HG02840 (cell line): ENCODE measurements around the gene CDYL.
"Not testable (repeated sequence)": the region's sequence is repeated elsewhere in the genome, so short reads cannot be mapped to it uniquely, and the experiment has no call there.

ENCODE experiments used
- ATAC-seq: cut with Tn5 transposase; IDR thresholded peaks from one replicate; pipeline ENCODE4 v1.9.1; 2021; ENCODE audit warnings: mild to moderate bottlenecking, moderate library complexity, moderate number of reproducible peaks; ENCODE audit not compliant: unreplicated experiment, low FRiP score

CDYL gene

DNA sequence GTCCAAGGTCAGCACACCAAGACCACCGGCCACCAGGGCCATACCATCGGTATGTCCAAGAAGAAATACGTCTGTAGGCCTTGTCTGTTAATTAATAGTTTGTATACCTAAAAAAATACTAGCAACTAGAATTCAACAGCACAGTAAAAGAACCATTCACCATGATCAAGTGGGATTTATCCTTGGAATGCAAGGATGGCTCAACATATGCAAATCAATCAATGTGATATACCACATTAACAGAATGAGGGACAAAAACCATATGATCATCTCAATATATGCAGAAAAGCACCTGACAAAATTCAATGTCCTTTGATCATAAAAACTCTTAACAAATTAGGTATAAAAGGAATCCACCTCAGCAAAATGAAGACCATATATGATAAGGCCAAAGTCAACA, 203.2 kb downstream of the CDYL start:
- ATAC-seq: no peak

DNA sequence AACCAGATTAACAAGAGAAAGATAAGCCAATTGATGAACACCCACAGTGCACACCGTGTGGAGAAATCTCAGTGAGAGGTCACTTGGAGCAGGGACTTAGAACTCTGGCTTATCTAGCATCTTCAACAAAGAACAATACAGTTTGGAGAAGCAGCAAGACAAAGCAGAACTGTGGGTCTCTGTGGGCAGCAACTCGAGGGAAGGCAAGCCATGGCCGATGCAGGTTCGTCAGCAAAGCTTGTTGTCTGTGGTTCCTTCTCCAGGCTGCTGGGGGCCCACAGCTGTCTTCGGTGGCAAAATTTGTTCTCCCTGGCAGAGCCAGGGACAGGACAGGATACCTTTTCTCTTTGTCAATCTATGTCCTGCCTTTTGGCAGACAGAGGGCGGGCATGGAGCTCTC, 205.6 kb downstream of the CDYL start:
- ATAC-seq: no peak

DNA sequence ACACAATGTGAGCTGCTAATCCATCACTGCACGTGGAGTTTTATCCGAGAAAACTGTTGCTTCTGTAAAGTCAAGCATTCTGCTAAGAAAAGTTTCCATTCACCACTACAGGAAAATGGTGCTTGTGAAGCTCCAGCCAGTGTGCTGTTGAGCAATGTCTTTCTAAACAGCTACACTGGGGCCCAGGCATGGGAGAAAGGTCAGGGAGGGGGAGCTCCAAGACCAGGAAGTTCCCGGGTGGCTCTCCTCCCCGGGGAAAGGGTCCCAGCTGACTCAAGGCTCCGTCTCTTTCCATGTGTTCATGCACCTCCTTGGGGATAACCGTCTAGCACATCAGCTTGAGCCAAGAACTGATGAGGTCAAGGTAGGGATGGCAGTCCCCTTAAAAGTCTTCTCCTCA, 207.1 kb downstream of the CDYL start:
- ATAC-seq: no peak

DNA sequence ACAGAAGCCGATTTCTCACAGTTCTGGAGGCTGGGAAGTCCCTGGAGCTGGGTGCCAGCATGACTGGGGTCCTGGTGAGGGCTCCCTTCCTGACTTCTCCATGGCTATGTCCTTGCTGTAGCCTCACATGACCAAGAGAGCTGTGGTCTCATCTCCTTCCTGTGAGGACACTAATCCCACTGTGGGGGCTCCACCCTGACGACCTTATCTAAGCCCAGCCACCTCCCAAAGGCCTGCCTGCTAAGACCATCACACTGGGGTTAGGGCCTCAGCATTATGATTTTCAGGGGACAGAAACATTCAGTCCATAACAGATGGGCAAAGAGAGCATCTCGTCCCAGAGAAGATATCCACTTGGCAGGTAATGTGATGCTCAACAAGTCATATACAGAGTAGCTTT, 210.8 kb downstream of the CDYL start:
- ATAC-seq: no peak

DNA sequence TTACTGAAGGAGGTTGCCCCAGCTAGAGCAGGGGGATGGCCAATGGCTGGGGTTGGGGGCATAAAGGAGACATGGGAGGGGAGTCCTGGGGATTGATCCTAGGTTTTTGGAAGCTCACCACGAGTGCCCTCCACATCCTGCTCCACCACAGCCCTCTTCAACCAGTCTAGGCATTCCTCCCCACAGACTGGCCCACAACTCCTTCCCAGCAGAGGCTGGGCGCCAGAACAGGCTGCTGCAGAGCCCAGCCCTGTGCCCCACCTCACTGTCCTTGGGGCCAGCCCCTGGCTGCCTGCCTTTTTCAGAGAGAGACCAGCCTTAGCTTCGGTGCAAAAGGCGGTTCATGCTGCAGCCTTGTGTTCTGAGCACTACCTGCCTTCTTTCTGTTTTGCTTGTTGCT, 211.2 kb downstream of the CDYL start:
- no peak for ATAC-seq

DNA sequence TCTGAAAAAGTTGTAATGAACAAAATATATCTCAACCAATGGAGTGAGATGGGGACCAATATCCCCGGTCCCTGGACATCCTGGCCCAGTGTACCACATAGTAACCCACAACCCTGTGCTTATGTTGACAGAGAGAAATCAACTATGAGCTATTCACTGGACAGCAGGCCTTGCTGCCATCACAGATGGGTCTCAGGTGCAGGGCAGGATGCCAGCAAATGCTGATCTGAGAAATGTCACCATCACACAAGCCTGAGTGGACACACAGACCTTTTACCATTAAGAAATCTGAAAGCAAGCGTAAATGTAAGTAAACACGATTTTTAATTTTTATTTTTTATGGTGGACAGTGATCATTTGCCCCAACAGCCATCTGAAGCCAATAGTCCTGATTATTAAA, 218.5 kb downstream of the CDYL start:
- ATAC-seq: no peak

DNA sequence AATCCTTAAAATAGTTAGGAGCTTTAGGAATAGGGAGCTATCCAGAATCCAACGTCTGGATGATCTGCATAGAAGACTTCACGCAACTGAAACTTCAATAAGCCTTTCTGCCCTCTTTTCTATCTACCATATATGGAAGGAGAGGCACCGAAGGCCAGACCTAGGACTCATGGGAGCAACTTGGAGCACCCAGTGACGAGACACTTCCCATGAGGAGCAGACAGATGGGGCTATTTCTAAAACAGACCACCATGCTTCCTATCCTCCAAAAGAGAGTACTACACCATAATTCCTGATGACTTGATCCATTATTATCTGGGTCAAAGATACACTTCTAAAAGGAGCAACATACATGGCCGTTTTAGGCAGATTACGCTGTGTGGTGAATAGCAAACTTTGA, 221.7 kb downstream of the CDYL start:
- no peak for ATAC-seq

DNA sequence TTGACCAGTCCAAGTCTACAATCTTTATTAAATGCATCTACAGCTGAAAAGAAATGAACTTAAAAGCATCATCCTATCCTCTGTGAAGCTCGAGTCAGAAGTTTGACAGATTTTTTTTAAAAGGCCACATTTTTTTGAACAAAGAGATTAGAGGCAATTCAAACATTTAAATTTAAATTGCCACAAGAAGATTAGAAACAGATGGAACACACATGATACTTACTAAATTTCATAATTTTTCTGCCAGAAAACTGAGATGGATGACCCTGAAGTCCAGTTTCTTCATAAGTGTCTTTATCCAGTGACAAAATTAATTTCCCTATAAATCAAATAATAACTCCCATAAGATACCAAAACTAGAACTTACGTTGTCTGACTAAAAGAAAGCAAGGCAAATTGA, 223.4 kb downstream of the CDYL start:
- no peak for ATAC-seq

DNA sequence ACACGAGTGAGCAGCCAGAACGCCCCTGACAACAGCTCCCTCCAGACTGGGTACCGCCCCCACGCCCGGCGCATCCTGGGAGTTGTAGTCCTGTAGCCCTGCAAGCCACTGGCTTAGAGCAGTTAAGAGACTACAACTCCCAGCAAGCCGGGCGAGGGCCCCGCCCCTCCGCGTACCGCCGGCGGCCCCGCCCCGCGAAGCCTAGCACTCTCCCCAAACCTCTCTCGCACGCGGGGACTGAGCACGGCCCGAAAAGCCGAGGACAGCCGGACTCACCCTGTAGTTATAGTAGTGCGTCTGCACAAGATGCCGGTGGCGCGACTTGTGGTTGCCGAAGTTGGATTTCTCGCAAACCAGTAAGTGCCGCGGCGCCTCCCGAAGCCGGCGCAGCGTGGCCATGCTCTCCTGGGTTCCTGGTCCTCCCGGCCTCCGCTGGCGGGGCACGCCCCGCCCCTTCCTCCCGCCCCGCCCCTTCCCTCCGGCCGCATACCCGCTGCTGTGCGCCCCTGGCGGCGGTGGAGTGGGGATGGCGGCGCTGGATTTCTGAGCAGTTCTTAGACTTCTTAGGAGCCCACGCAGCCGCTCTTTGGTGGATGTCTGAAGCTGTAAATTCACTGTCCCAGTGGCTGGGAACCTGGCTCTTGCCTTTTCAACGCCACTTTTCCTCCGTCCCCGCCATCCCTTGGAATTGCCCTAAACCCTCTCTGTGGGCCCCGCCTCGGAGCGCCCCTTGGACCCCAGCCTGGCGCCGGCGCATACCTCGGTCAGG, 227.6 kb downstream of the CDYL start, which contains the start of gene RPP40:
Gene RPP40, minus strand, starts transcription at position 434 of the 769 bp plus-strand sequence. Its CDS starts 35 bp downstream, at position 399.
- peak; percentile 92 for ATAC-seq

DNA sequence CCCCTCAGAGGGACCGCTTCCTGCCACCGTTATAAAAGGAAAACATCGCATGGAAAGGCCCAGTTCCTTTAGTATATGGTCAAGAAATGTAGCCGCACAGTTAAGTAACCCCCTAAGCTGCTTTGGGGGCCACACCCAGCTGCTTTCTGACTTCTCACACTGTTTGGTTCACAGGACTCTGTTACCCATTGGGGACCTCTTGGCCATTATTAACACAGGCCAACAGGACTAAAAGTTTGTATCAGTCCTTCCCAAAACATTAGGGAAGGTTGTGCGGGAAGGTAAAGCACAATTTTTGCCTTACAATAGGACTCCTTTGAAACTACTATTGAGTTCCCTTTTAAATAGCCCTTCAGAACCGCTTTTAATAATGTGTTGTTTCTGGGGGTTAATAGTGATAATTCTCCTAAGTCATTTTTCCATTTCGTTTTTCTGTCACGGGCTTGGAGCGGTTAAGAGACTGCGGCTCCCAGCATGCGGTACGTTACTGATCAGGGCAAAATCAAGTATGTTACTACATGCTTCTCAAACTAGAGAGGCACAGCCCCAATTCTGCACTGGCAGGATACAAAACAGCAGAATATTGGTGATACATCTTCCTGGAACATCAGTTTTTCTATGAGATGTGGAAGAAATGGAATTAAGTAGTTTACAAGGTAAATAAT, 228.3 kb downstream of the CDYL start:
- ATAC-seq: peak; percentile 2

DNA sequence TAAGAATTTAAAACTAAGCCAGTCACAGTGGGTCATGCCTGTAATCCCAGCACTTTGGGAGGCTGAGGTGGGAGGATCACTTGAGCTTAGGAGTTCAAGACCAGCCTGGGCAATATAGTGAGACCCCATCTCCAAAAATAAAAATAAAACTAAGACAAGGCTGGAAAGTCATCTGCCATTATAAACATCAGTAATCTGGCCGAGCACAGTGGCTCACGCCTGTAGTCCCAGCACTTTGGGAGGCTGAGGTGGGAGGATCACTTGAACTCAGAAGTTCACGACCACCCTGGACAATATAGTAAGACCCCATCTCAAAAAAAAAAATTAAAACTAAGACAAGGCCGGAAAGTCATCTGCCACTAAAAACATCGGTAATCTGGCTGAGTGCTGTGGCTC, 228.8 kb downstream of the CDYL start:
- not testable (repeated sequence) for ATAC-seq
